HepG2 (cell line): Measurements from ENCODE around the gene B3GAT3. TPM values are rescaled to one million over a fixed set of nuclear protein-coding genes. Genes with fewer than 3 reads are reported as not detected.

Source experiments
- CBX2 ChIP-seq, 2 experiments: fragments of 200-600 bp in 1 of 2; sonication (generic); formaldehyde crosslinking in 1 of 2; IDR thresholded peaks; 2 replicates each; pipeline versions ENCODE4 v1.7.0 to v1.8.1; 2018 to 2022; ENCODE audit warnings: low read depth in 2 of 2, low read length in 1 of 2, mild to moderate bottlenecking in 1 of 2, missing genetic modification reagents in 1 of 2
- KDM5B ChIP-seq: sonication (generic); formaldehyde crosslinking; IDR thresholded peaks from 2 replicates; pipeline ENCODE4 v1.4.0; 2020; ENCODE audit warnings: missing genetic modification reagents, mild to moderate bottlenecking, borderline replicate concordance
- RAD21 ChIP-seq: fragments of 450-650 bp; formaldehyde crosslinking; IDR thresholded peaks from 2 replicates; pipeline ENCODE4 v1.5.0; 2020; ENCODE audit warnings: mild to moderate bottlenecking
- RELA ChIP-seq: sonication (generic); formaldehyde crosslinking; IDR thresholded peaks from 2 replicates; pipeline ENCODE4 v1.4.0; 2020; ENCODE audit warnings: missing genetic modification reagents
- SP2 ChIP-seq: sonication (generic); formaldehyde crosslinking; IDR thresholded peaks from 2 replicates; pipeline ENCODE4 v1.5.1; 2020; ENCODE audit warnings: mild to moderate bottlenecking, missing genetic modification reagents
- TCF12 ChIP-seq, 2 experiments: fragments of 450-650 bp in 1 of 2; sonication (generic) in 1 of 2; formaldehyde crosslinking in 1 of 2; IDR thresholded peaks; 2 replicates each; pipeline versions ENCODE4 v1.6.1 to v1.8.0; 2017 to 2022; ENCODE audit warnings: antibody characterized with exemption in 1 of 2, mild to moderate bottlenecking in 1 of 2, missing genetic modification reagents in 1 of 2, moderate library complexity in 1 of 2
- THAP8 ChIP-seq: sonication (generic); formaldehyde crosslinking; IDR thresholded peaks from 2 replicates; pipeline ENCODE4 v1.5.1; 2020; ENCODE audit warnings: missing genetic modification reagents, mild to moderate bottlenecking, borderline replicate concordance
- ZBED4 ChIP-seq: sonication (generic); formaldehyde crosslinking; IDR thresholded peaks from 2 replicates; pipeline ENCODE4 v1.4.0; 2020; ENCODE audit warnings: missing genetic modification reagents, borderline replicate concordance
- ZNF18 ChIP-seq: sonication (generic); formaldehyde crosslinking; IDR thresholded peaks from 2 replicates; pipeline ENCODE4 v1.8.0; 2022; ENCODE audit warnings: mild to moderate bottlenecking, missing genetic modification reagents; ENCODE audit not compliant: insufficient replicate concordance
- ZNF501 ChIP-seq: sonication (generic); formaldehyde crosslinking; IDR thresholded peaks from 2 replicates; pipeline ENCODE4 v1.5.1; 2020; ENCODE audit warnings: mild to moderate bottlenecking, moderate library complexity, missing genetic modification reagents
- ZNF503 ChIP-seq: sonication (generic); formaldehyde crosslinking; IDR thresholded peaks from 2 replicates; pipeline ENCODE4 v1.4.0; 2020; ENCODE audit warnings: missing genetic modification reagents
- ZNF607 ChIP-seq: sonication (generic); formaldehyde crosslinking; IDR thresholded peaks from 2 replicates; pipeline ENCODE4 v1.5.1; 2020; ENCODE audit warnings: missing genetic modification reagents, mild to moderate bottlenecking, borderline replicate concordance
- ZNF615 ChIP-seq: sonication (generic); formaldehyde crosslinking; IDR thresholded peaks from 2 replicates; pipeline ENCODE4 v1.5.0; 2020; ENCODE audit warnings: mild to moderate bottlenecking, missing genetic modification reagents, borderline replicate concordance
- ZNF670 ChIP-seq: sonication (generic); formaldehyde crosslinking; IDR thresholded peaks from 2 replicates; pipeline ENCODE4 v1.8.0; 2022; ENCODE audit warnings: mild to moderate bottlenecking, missing genetic modification reagents, borderline replicate concordance
- ZNF766 ChIP-seq: sonication (generic); formaldehyde crosslinking; IDR thresholded peaks from 2 replicates; pipeline ENCODE4 v1.5.0; 2020; ENCODE audit warnings: missing genetic modification reagents, borderline replicate concordance
- ZNF770 ChIP-seq: sonication (generic); formaldehyde crosslinking; IDR thresholded peaks from 2 replicates; pipeline ENCODE4 v1.5.0; 2020; ENCODE audit warnings: mild to moderate bottlenecking, missing genetic modification reagents
- polyA plus RNA-seq, 8 experiments: library from polyadenylated mRNA; depleted of rRNA in 3 of 8; stranded (reverse) in 7 of 8; unstranded in 1 of 8; fragments of >200 nt; fragmentation: Illumina TruSeq in 4 of 8; extraction: Trizol in 4 of 8; gene quantifications; 2 replicates each; pipeline versions ENCODE4 v1.2.1 to v1.2.3, GENCODE V29; 2011 to 2016; ENCODE audit warnings: low read depth in 4 of 8, missing spikeins in 1 of 8, mixed read lengths in 1 of 8; ENCODE audit not compliant: insufficient read depth in 1 of 8
- total RNA-seq, 5 experiments: library from RNA; depleted of rRNA; stranded (reverse); fragments of >200 nt; fragmentation: Illumina TruSeq; extraction: Trizol; gene quantifications; 2 replicates each; pipeline ENCODE4 v1.2.3, GENCODE V29; 2016; ENCODE audit warnings: low read depth in 1 of 5
- TF ChIP-seq, protein P1 (sequence below): IDR thresholded peaks from 2 replicates; pipeline ENCODE4 v1.6.1; 2016; ENCODE audit warnings: control low read depth

The B3GAT3 gene
- total and polyA plus RNA-seq, 2 of the 13 experiments (the other 11 are each of a cell fraction or from before 2014, with no cell fraction given) = 21.3 to 26.1 TPM

- no peak for TF ChIP-seq ZNF18 (CRISPR knock-in tag)
- peak; percentile 84; the same call in 1 of the 2 replicates for TF ChIP-seq ZBED4 (CRISPR knock-in tag)
- no peak for TF ChIP-seq CBX2 (IDR thresholded peaks at IDR 0.05; ENCODE audit: low read depth, low read length)
- 0 out of 2 replicates have a peak, but pooled peaks have one; percentile 12 for TF ChIP-seq CBX2 (CRISPR knock-in tag; IDR thresholded peaks at IDR 0.05; ENCODE audit: low read depth)
- 0 out of 2 replicates have a peak, but pooled peaks have one; percentile 76 for TF ChIP-seq ZNF615 (CRISPR knock-in tag)
- TF ChIP-seq ZNF670 (CRISPR knock-in tag) = peak; percentile 84
- no peak for TF ChIP-seq ZNF503 (CRISPR knock-in tag)
- no peak for TF ChIP-seq RELA (CRISPR knock-in tag)
- TF ChIP-seq, protein P1, sequence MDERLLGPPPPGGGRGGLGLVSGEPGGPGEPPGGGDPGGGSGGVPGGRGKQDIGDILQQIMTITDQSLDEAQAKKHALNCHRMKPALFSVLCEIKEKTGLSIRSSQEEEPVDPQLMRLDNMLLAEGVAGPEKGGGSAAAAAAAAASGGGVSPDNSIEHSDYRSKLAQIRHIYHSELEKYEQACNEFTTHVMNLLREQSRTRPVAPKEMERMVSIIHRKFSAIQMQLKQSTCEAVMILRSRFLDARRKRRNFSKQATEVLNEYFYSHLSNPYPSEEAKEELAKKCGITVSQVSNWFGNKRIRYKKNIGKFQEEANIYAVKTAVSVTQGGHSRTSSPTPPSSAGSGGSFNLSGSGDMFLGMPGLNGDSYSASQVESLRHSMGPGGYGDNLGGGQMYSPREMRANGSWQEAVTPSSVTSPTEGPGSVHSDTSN (CRISPR knock-in tag) = no peak
- TF ChIP-seq SP2 (CRISPR knock-in tag) = peak; percentile 42; the same call in 1 of the 2 replicates
- no peak for TF ChIP-seq KDM5B (CRISPR knock-in tag)
- TF ChIP-seq ZNF501 = peak; percentile 54; the same call in 1 of the 2 replicates
- no peak for TF ChIP-seq TCF12 (IDR thresholded peaks at IDR 0.05)
- TF ChIP-seq TCF12 (CRISPR knock-in tag; IDR thresholded peaks at IDR 0.05) = 0 out of 2 replicates have a peak, but pooled peaks have one; percentile 35
- 0 out of 2 replicates have a peak, but pooled peaks have one; percentile 3 for TF ChIP-seq RAD21 (CRISPR knock-in tag)
- TF ChIP-seq THAP8 (CRISPR knock-in tag) = peak; percentile 66; the same call in 1 of the 2 replicates
- 0 out of 2 replicates have a peak, but pooled peaks have one; percentile 25 for TF ChIP-seq ZNF607 (CRISPR knock-in tag)
- TF ChIP-seq ZNF766 (CRISPR knock-in tag) = no peak
- peak; percentile 25; the same call in 1 of the 2 replicates for TF ChIP-seq ZNF770 (CRISPR knock-in tag)
Measured at GRCh38 chr11:62601122-62601371, 20.7 kb downstream of the B3GAT3 start (continued).
